GM12801 (cell line): ENCODE data around the gene SAP30.

Experiments used
- TF ChIP-seq, protein P1 (sequence below): IDR thresholded peaks from one replicate; pipeline ENCODE4 v1.5.1; 2011; ENCODE audit warnings: control low read depth; ENCODE audit not compliant: insufficient read length; ENCODE audit errors: extremely low read depth

SAP30 gene

GRCh38 chr4:173405840-173406606 is 35.3 kb downstream of the SAP30 start:
- TF ChIP-seq, protein P1, sequence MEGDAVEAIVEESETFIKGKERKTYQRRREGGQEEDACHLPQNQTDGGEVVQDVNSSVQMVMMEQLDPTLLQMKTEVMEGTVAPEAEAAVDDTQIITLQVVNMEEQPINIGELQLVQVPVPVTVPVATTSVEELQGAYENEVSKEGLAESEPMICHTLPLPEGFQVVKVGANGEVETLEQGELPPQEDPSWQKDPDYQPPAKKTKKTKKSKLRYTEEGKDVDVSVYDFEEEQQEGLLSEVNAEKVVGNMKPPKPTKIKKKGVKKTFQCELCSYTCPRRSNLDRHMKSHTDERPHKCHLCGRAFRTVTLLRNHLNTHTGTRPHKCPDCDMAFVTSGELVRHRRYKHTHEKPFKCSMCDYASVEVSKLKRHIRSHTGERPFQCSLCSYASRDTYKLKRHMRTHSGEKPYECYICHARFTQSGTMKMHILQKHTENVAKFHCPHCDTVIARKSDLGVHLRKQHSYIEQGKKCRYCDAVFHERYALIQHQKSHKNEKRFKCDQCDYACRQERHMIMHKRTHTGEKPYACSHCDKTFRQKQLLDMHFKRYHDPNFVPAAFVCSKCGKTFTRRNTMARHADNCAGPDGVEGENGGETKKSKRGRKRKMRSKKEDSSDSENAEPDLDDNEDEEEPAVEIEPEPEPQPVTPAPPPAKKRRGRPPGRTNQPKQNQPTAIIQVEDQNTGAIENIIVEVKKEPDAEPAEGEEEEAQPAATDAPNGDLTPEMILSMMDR: no peak

DNA sequence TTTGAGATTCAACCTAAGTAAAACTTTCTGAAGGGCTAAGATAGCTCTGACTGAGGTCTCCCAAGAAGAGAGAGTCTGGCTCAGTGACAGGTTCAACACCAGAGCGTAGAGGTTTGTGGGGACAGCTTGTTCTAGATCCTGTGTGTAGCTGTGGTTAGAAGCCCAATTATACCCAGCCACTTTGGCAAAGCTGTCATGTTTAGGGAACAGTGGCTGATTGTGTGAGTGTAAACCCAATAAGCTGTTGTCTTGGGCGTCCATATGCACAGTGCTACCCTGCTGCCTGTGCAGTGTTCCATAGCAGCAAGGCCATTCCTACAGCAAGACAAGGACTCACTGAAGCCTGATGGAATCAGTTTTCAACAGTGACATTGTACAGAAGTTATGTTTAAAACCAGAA is 39.3 kb downstream of the SAP30 start:
- TF ChIP-seq, protein P1: no peak

- TF ChIP-seq, protein P1: no peak
Observed at GRCh38 chr4:173411106-173411693, 40.4 kb downstream of the SAP30 start.

DNA sequence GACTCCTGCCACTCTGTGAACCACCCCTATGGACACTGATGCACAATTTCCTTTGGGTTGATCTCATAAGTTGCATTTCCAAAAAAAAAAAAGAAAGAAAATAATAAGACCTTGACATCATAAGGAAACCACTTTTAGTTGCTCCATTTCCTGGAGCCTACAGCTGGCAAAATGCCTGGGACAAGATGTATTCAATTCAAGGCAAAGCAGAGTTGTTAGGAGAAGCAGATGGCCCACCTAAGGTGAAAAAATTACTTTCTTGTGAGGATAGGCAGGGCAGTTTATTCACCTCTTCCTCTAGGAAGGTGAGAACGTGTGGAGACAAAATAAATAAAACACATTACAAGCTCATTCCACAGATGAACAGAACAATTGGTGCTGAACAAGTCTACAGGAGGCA is 42.3 kb downstream of the SAP30 start:
- TF ChIP-seq, protein P1: no peak

DNA sequence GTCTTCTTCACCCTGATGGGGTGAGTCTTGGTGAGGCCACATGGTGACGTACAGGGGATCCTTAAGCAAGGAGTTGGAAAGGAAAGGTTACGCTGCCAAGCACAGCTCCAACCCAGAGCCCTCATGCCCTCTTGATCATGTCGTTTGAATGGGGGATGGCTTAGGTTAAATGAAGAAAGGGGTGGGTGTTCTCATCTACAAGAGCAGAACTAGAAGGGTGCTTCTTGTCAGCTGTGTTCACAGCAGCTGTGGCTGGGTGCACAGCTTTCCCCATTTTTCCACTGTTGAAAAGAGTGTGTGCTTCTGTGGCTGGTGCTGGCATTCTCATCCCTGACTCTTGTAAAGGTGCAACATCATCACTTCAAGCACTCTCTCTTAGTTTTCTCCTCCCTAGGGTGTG is 43.7 kb downstream of the SAP30 start:
- TF ChIP-seq, protein P1: no peak

- TF ChIP-seq, protein P1: no peak
Observed at GRCh38 chr4:173415092-173415491, 44.3 kb downstream of the SAP30 start.

DNA sequence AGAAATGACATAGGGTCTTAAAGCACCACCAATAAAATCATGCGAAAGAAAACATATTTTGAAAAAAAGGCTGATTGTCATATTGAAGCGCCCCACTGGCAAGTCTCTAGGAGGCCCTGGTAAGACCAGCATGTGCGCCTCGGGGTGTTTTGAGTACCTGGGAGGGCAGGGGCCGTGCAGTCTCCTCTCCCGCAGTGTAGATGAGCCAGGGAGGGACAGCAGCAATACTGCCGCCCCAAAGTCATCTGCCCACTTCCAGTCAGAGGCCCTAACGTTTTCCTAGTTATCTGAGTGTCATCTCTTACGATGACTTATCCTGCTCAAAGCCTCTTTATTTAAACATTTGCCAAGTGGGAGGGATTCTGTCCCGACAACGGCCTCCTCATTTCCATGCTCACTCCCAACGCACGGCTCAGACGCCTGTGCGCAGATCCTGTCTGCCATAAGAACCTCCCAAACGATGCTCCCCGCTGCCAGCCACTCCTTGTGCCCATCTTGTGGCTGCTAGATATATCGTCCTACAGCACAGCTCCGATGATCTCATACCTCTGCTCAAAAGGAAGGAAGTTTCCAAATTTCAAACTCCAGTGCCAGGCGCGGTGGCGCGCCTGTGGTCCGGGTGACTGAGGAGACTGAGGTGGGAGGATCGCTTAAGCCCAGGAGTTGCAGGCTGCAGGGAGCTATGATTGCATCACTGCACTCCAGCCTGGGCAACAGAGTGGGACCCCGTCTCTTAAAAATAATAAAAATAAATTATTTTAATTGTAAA is 45.3 kb downstream of the SAP30 start:
- TF ChIP-seq, protein P1: no peak
